ENCODE measurements around the gene NKAIN2. TPM values are rescaled to one million over a fixed set of nuclear protein-coding genes. Genes with fewer than 3 reads are reported as not detected.

Gene NKAIN2
- total RNA-seq, 3 donors from 2014 or later (not counting 1 experiment from before 2014, with no cell fraction given) = 0.45 TPM; not detected in 2

DNA sequence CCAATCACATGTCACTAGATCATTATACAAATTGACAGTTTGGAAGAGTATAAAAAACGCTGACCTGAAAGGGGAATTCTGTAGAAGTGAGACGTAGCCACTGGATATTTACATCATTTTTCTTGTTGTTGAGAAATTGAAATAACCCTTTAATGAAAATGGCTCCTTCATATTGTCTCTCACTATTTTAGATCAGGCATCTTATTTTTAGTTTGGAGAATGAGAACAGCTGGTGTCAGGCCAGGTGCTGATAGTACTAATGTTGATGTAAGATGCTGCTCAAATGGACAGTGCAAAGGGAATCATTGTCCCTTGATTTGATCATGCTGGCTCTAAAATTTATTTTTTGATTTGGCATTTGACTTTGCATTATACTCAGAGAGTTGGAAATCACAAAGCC, 17.4 kb downstream of the NKAIN2 start:
- DNase-seq (no peak), ATAC-seq (no peak)
- Histone ChIP-seq H3K4me3 (ENCODE audit: low read length) (no peak overlapping the region), H3K4me1 (ENCODE audit: control insufficient read depth, insufficient read depth, low read length) (no peaks in the 10 kb centered on the region), H3K9me3 (ENCODE audit: control insufficient read depth, insufficient read depth, low read length) (no peaks in the 10 kb centered on the region), H3K36me3 (ENCODE audit: control insufficient read depth, insufficient read depth, low read length) (no peaks in the 10 kb centered on the region), H3K27me3 (ENCODE audit: control insufficient read depth, insufficient read depth, low read length) (no peaks in the 10 kb centered on the region), H3K27ac (ENCODE audit: low read length) (no peak overlapping the region)
- intact Hi-C loops (cut with micrococcal nuclease) = no loop called here
- H3K4me1 Mint-ChIP-seq = no peaks in the 10 kb centered on the region
- H3K9me3 Mint-ChIP-seq = peaks cover 12 to 14% of the 10 kb centered on the region in 2 donors
- no CpG with 5 or more reads among the region's 2 CpGs for WGBS (ENCODE audit: insufficient coverage)
- H3K36me3 Mint-ChIP-seq = no peaks in the 10 kb centered on the region
- no peaks in the 10 kb centered on the region for H3K27me3 Mint-ChIP-seq (ENCODE audit: low read depth in 2 of 2)
- H3K4me3 Mint-ChIP-seq = no peak overlapping the region
- no peak overlapping the region for H3K27ac Mint-ChIP-seq
- TF ChIP-seq, protein P1, sequence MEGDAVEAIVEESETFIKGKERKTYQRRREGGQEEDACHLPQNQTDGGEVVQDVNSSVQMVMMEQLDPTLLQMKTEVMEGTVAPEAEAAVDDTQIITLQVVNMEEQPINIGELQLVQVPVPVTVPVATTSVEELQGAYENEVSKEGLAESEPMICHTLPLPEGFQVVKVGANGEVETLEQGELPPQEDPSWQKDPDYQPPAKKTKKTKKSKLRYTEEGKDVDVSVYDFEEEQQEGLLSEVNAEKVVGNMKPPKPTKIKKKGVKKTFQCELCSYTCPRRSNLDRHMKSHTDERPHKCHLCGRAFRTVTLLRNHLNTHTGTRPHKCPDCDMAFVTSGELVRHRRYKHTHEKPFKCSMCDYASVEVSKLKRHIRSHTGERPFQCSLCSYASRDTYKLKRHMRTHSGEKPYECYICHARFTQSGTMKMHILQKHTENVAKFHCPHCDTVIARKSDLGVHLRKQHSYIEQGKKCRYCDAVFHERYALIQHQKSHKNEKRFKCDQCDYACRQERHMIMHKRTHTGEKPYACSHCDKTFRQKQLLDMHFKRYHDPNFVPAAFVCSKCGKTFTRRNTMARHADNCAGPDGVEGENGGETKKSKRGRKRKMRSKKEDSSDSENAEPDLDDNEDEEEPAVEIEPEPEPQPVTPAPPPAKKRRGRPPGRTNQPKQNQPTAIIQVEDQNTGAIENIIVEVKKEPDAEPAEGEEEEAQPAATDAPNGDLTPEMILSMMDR (IDR thresholded peaks at IDR 0.05) = no peak

DNA sequence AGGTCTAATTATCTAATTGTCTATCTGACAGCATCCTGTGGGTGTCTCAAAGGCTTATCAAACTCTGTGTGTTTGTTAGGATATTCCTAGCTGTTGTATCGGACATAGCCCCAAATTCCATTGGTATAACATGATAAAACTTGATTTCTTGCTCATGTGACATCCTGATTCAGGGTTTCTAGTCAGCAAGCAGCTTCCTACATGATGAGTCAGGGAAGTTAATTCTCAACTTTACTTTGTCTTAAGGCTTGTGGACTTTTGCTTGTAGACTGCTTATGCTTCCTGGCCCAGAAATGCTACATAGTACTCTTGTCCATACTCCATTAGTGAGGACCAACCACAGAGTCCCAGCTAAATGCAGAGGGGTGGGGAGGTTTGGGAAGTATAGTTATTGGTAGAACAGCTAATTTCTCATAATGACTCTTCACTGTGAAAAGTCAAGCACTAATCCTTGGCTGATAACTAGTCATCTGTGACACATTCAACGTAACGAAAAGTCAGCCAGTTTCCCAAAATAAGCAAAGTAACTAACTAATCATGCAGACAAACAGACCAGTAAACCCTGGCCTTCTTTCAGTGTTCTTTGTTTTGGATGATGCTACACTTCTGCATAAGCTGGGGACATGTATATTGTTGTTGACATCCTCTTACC, 25.8 kb downstream of the NKAIN2 start:
- no peaks in the 10 kb centered on the region for H3K27me3 ChIP-seq (ENCODE audit: control insufficient read depth, insufficient read depth, low read length)
- H3K9me3 Mint-ChIP-seq = peaks cover 5 to 7% of the 10 kb centered on the region in 2 donors
- no peaks in the 10 kb centered on the region for H3K27me3 Mint-ChIP-seq (ENCODE audit: low read depth in 2 of 2)
- ATAC-seq (no peak), DNase-seq (no peak)
- H3K36me3 Mint-ChIP-seq = peaks cover 7% of the 10 kb centered on the region
- 69% methylated on average over 3 of the region's 3 CpGs for WGBS (ENCODE audit: insufficient coverage)
- no peaks in the 10 kb centered on the region for H3K9me3 ChIP-seq (ENCODE audit: control insufficient read depth, insufficient read depth, low read length)
- intact Hi-C loops (cut with micrococcal nuclease) = no loop called here
- no peak overlapping the region for H3K27ac Mint-ChIP-seq
- TF ChIP-seq, protein P1 (IDR thresholded peaks at IDR 0.05) = no peak
- no peak overlapping the region for H3K4me3 Mint-ChIP-seq
- no peaks in the 10 kb centered on the region for H3K4me1 ChIP-seq (ENCODE audit: control insufficient read depth, insufficient read depth, low read length)
- no peak overlapping the region for H3K27ac ChIP-seq (ENCODE audit: low read length)
- no peaks in the 10 kb centered on the region for H3K36me3 ChIP-seq (ENCODE audit: control insufficient read depth, insufficient read depth, low read length)
- H3K4me3 ChIP-seq (ENCODE audit: low read length) = no peak overlapping the region
- H3K4me1 Mint-ChIP-seq = no peaks in the 10 kb centered on the region

DNA sequence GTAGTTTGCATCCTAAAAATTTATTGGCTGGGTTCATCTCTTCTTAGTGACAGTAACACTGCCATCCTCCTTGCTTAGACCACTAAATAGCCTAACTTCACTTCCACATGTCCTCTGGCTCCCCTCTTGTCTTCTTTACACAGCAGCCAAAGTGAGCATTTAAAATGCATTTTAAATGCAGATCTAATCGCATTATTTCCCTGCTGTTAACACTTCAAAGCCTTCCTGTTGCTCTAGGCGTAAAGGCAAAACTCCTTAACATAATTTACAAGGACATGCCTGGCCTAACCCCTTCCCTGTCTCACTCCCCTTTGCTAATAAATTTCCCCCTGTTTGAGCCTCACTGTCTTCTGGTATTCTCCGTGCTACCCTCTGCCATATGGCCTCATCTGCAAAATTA, 26.5 kb downstream of the NKAIN2 start:
- peaks cover 5 to 7% of the 10 kb centered on the region in 2 donors for H3K9me3 Mint-ChIP-seq

More for the DNA sequence above, 26.5 kb downstream of the NKAIN2 start:
- no peak overlapping the region for H3K27ac ChIP-seq (ENCODE audit: low read length)
- Mint-ChIP-seq H3K27ac (no peak overlapping the region), H3K27me3 (ENCODE audit: low read depth in 2 of 2) (no peaks in the 10 kb centered on the region), H3K4me1 (no peaks in the 10 kb centered on the region), H3K4me3 (no peak overlapping the region), H3K36me3 (peaks cover 7% of the 10 kb centered on the region)
- TF ChIP-seq, protein P1 (IDR thresholded peaks at IDR 0.05) = no peak
- intact Hi-C loops (cut with micrococcal nuclease) = no loop called here
- ATAC-seq (no peak), DNase-seq (no peak)
- H3K4me3 ChIP-seq (ENCODE audit: low read length) = no peak overlapping the region
- no peaks in the 10 kb centered on the region for H3K9me3 ChIP-seq (ENCODE audit: control insufficient read depth, insufficient read depth, low read length)
- H3K36me3 ChIP-seq (ENCODE audit: control insufficient read depth, insufficient read depth, low read length) = no peaks in the 10 kb centered on the region
- 8% methylated on average over 3 of the region's 3 CpGs for WGBS (ENCODE audit: insufficient coverage)
- no peaks in the 10 kb centered on the region for H3K27me3 ChIP-seq (ENCODE audit: control insufficient read depth, insufficient read depth, low read length)
- no peaks in the 10 kb centered on the region for H3K4me1 ChIP-seq (ENCODE audit: control insufficient read depth, insufficient read depth, low read length)
